Smooth muscle cell (in vitro differentiated cells): Measurements from ENCODE around the gene DDOST. TPM values are rescaled to one million over a fixed set of nuclear protein-coding genes. Genes with fewer than 3 reads are reported as not detected.

Experiments
- DNase-seq: peaks from one replicate; lab custom pipeline; 2025; ENCODE audit not compliant: unreplicated experiment; lab: John Stamatoyannopoulos, UW
- H2AFZ ChIP-seq: fragments of 200-600 bp; sonication (generic); 2 replicates; pipeline ENCODE4 v1.6.0; 2016; ENCODE audit warnings: antibody characterized with exemption, low read depth, mild to moderate bottlenecking
- H3F3A ChIP-seq: fragments of 200-600 bp; sonication (generic); 2 replicates; pipeline ENCODE4 v1.6.0; 2017; ENCODE audit warnings: antibody characterized with exemption, low read depth
- H3K27ac ChIP-seq: fragments of 200-600 bp; sonication (generic); 2 replicates; pipeline ENCODE4 v1.5.1; 2016; ENCODE audit warnings: low read depth, mild to moderate bottlenecking
- H3K27me3 ChIP-seq: fragments of 200-600 bp; sonication (generic); 2 replicates; pipeline ENCODE4 v1.6.1; 2016; ENCODE audit warnings: low read depth, mild to moderate bottlenecking
- H3K36me3 ChIP-seq: fragments of 200-600 bp; sonication (generic); 2 replicates; pipeline ENCODE4 v1.5.1; 2016; ENCODE audit warnings: low read depth
- H3K4me1 ChIP-seq: fragments of 200-600 bp; sonication (generic); 2 replicates; pipeline ENCODE4 v1.5.1; 2016; ENCODE audit warnings: low read depth
- H3K4me2 ChIP-seq: fragments of 200-600 bp; sonication (generic); 2 replicates; pipeline ENCODE4 v1.6.0; 2016; ENCODE audit warnings: mild to moderate bottlenecking
- H3K4me3 ChIP-seq: fragments of 200-600 bp; sonication (generic); 2 replicates; pipeline ENCODE4 v1.5.1; 2016; ENCODE audit warnings: mild to moderate bottlenecking
- H3K79me2 ChIP-seq: fragments of 200-600 bp; sonication (generic); 2 replicates; pipeline ENCODE4 v1.6.0; 2016; ENCODE audit warnings: low read depth, mild to moderate bottlenecking
- H3K9ac ChIP-seq: fragments of 200-600 bp; sonication (generic); 2 replicates; pipeline ENCODE4 v1.6.0; 2016; ENCODE audit warnings: low read depth
- H3K9me3 ChIP-seq: fragments of 200-600 bp; sonication (generic); replicated peaks from 2 replicates; pipeline ENCODE4 v1.5.1; 2016; ENCODE audit warnings: low read depth
- H4K20me1 ChIP-seq: fragments of 200-600 bp; sonication (generic); 2 replicates; pipeline ENCODE4 v1.6.0; 2016; ENCODE audit warnings: low read depth
- WGBS: methylation state at CpG from one replicate; pipeline ENCODE4 v1.1.7; 2016; ENCODE audit warnings: low lambda C conversion rate; 5-methylcytosine and 5-hydroxymethylcytosine counted together
- polyA plus RNA-seq: library from polyadenylated mRNA; unstranded; fragments of >200 nt; fragmentation: Nextera tagmentation; extraction: Ambion mirVana; gene quantifications from 2 replicates; pipeline ENCODE4 v1.2.1, GENCODE V29; 2016
- total RNA-seq: library from RNA; depleted of rRNA; stranded (reverse); fragments of >200 nt; gene quantifications from 2 replicates; pipeline ENCODE4 v1.2.3, GENCODE V29; 2014
- TF ChIP-seq, protein P1 (sequence below): fragments of 200-600 bp; sonication (generic); IDR thresholded peaks from 2 replicates; pipeline ENCODE4 v1.5.1; 2017; ENCODE audit warnings: borderline replicate concordance, mild to moderate bottlenecking, antibody characterized with exemption; ENCODE audit not compliant: insufficient read depth, poor library complexity, severe bottlenecking

The DDOST gene
- total and polyA plus RNA-seq, 2 experiments from 2014 or later = 267 to 439 TPM

DNA sequence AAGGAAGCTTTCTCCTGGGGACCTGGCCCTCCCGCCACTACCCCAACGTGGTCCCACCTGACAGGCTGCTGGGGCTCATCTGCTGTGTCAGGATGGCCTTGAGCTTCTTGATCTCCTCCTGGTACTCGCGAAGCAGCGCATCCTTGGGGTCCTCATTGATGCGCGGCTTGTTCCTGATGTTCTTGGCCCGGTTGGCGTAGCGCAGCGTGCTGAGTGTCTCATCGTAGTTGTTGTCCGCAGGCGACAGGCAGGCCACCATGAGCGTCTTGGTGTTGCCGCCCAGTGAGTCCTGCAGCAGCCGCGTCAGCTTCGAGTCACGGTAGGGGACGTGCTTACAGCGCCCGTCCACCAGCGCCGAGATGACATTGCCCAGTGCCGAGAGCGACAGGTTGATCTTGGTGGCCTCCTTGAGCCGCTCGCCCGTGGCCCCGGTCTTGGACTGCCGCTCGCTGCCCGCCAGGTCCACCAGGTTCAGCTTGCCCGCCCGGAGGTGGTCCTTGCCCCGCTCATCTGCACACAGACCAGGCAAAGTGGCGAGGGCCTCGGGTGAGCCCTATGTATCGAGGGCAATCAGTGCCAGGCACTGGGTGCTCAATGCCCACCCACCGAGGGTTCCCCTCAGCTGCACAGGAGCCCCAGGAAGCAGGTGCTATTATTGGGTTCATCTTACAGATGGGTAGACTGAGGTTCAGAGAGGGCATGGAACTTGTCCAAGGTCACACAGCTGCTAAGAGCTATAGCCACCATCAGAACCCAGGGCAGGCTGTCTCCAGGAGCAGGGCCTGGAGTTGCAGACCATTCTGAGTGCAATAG lies 43.4 kb upstream of the DDOST start:
- Histone ChIP-seq H3K4me3 (no peak overlapping the region), H3F3A (peaks cover 15% of the 10 kb centered on the region), H2AFZ (no peak overlapping the region), H4K20me1 (no peaks in the 10 kb centered on the region), H3K4me1 (no peaks in the 10 kb centered on the region), H3K36me3 (no peaks in the 10 kb centered on the region), H3K27me3 (no peaks in the 10 kb centered on the region), H3K27ac (peak overlapping the region; percentile 89), H3K9ac (peak overlapping the region; percentile 70), H3K79me2 (no peaks in the 10 kb centered on the region), H3K4me2 (peak overlapping the region; percentile 45), H3K9me3 (no peaks in the 10 kb centered on the region)
- no peak for DNase-seq
- TF ChIP-seq, protein P1, sequence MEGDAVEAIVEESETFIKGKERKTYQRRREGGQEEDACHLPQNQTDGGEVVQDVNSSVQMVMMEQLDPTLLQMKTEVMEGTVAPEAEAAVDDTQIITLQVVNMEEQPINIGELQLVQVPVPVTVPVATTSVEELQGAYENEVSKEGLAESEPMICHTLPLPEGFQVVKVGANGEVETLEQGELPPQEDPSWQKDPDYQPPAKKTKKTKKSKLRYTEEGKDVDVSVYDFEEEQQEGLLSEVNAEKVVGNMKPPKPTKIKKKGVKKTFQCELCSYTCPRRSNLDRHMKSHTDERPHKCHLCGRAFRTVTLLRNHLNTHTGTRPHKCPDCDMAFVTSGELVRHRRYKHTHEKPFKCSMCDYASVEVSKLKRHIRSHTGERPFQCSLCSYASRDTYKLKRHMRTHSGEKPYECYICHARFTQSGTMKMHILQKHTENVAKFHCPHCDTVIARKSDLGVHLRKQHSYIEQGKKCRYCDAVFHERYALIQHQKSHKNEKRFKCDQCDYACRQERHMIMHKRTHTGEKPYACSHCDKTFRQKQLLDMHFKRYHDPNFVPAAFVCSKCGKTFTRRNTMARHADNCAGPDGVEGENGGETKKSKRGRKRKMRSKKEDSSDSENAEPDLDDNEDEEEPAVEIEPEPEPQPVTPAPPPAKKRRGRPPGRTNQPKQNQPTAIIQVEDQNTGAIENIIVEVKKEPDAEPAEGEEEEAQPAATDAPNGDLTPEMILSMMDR = no peak
- whole genome bisulfite sequencing = 97% methylated on average over 41 of the region's 41 CpGs

DNA sequence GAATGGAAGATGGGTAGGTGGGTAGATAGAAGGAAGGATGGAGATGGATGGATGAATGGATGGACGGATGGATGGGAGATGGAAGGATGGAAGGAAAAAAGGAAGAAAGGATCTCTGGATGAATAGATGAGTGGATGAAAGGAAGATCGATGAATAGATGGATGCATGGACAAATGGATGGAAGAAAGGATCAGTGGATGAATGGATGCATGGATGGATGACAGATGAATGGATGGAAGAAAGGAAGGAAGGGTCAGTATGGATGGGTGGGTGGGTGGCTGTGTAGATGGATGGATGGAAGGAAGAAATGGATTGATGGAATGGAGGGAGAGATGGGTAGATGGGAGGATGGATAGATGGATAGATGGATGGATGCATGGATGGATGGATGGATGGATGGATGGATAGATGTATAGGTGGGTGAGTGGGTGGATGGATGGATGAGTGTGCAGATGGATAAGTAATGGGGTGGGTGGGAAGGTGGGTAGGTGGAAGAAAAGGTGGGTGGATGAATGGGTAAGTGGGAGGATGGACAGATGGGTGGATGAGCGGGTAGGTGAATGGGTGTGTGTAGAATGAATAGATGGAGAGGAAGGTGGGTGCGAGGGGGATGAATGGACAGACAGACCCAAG lies 42.1 kb upstream of the DDOST start:
- WGBS = 92% methylated on average over 4 of the region's 4 CpGs
- H3K27me3 ChIP-seq = no peaks in the 10 kb centered on the region
- H3K79me2 ChIP-seq = no peaks in the 10 kb centered on the region
- no peaks in the 10 kb centered on the region for H4K20me1 ChIP-seq
- no peaks in the 10 kb centered on the region for H3K36me3 ChIP-seq
- H3K4me3 ChIP-seq = no peak overlapping the region
- no peak overlapping the region for H3K4me2 ChIP-seq
- H3K4me1 ChIP-seq = no peaks in the 10 kb centered on the region
- TF ChIP-seq, protein P1 = no peak
- H3F3A ChIP-seq = peaks cover 16% of the 10 kb centered on the region
- no peak for DNase-seq
- H3K9me3 ChIP-seq = no peaks in the 10 kb centered on the region
- no peak overlapping the region for H3K27ac ChIP-seq
- H3K9ac ChIP-seq = no peak overlapping the region
- H2AFZ ChIP-seq = no peak overlapping the region

DNA sequence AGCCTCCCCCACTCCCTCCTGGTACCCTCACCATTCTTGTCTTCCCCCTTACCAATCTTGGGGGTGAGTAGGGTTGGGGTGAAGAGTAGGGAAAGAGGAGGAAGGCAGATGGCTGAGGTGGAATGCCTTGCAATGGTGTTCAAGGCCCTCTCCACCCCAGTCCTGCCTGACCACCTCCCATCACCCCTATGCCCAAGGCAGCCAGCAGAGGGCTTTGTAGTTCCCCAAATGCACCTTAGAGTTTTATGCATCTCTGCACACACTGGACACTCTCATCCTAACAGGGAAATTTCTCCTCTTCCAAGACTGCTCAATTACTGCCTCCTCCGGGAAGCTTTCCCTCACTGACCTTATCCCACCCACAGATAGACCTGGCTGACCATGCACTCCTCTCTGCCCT lies 41.2 kb upstream of the DDOST start:
- H2AFZ ChIP-seq = no peak overlapping the region
- no peak overlapping the region for H3K4me3 ChIP-seq
- H3K36me3 ChIP-seq = no peaks in the 10 kb centered on the region
- DNase-seq = no peak
- peaks cover 17% of the 10 kb centered on the region for H3F3A ChIP-seq
- TF ChIP-seq, protein P1 = no peak
- 96% methylated on average over 1 of the region's 1 CpG for WGBS
- H3K4me2 ChIP-seq = no peak overlapping the region
- H3K27ac ChIP-seq = no peak overlapping the region
- no peak overlapping the region for H3K9ac ChIP-seq
- no peaks in the 10 kb centered on the region for H3K4me1 ChIP-seq
- no peaks in the 10 kb centered on the region for H3K79me2 ChIP-seq
- H3K9me3 ChIP-seq = no peaks in the 10 kb centered on the region
- no peaks in the 10 kb centered on the region for H3K27me3 ChIP-seq
- no peaks in the 10 kb centered on the region for H4K20me1 ChIP-seq
